ENCODE data around the gene ZNF638.
"Not testable (repeated sequence)": the region's sequence is repeated elsewhere in the genome, so short reads cannot be mapped to it uniquely, and the experiment has no call there.

The ZNF638 gene

GRCh38 chr2:71417300-71418202, 86.0 kb downstream of the ZNF638 start:
- DNase-seq = peak in 1 of 2 donors; percentile 13

GRCh38 chr2:71419145-71419544, 87.6 kb downstream of the ZNF638 start:
- no peak for DNase-seq

GRCh38 chr2:71419976-71420375, 88.4 kb downstream of the ZNF638 start:
- no peak for DNase-seq

- no peak for DNase-seq
These were observed 91.2 kb downstream of the ZNF638 start for GRCh38 chr2:71422786-71423185.

- no peak for DNase-seq
These were observed 92.3 kb downstream of the ZNF638 start for GRCh38 chr2:71423817-71424420.

GRCh38 chr2:71426721-71427120, 95.1 kb downstream of the ZNF638 start:
- no peak for DNase-seq

GRCh38 chr2:71428472-71429383, 97.1 kb downstream of the ZNF638 start:
- no peak for DNase-seq

- DNase-seq = not testable (repeated sequence)
These were observed 113.6 kb downstream of the ZNF638 start for GRCh38 chr2:71445142-71445541.

GRCh38 chr2:71446505-71446904, 114.9 kb downstream of the ZNF638 start:
- no peak for DNase-seq

- DNase-seq = no peak
These were observed 117.8 kb downstream of the ZNF638 start for GRCh38 chr2:71449343-71449742.

- no peak for DNase-seq
These were observed 120.1 kb downstream of the ZNF638 start for GRCh38 chr2:71451705-71452104.

GRCh38 chr2:71452565-71452964, 121.0 kb downstream of the ZNF638 start:
- DNase-seq = peak in 1 of 2 donors; percentile 45

- peak in 1 of 2 donors; percentile 31 for DNase-seq
These were observed 122.0 kb downstream of the ZNF638 start, which contains the start of gene DYSF for GRCh38 chr2:71453404-71454220. Gene DYSF (plus strand): TSS chr2:71453561.

- no peak for DNase-seq
These were observed 122.8 kb downstream of the ZNF638 start for GRCh38 chr2:71454221-71455010.

- DNase-seq = no peak
These were observed 123.6 kb downstream of the ZNF638 start for GRCh38 chr2:71455011-71455740.

GRCh38 chr2:71455741-71456569, 124.4 kb downstream of the ZNF638 start:
- no peak for DNase-seq

- no peak for DNase-seq
These were observed 125.0 kb downstream of the ZNF638 start for GRCh38 chr2:71456617-71457016.

GRCh38 chr2:71457123-71457915, 125.7 kb downstream of the ZNF638 start:
- DNase-seq = no peak

GRCh38 chr2:71457923-71458322, 126.3 kb downstream of the ZNF638 start:
- DNase-seq = no peak
